HK-2 (cell line): ENCODE data around the gene MRPL3.

ENCODE experiments used
- DNase-seq: peaks from one replicate; pipeline ENCODE4 v3.0.0-alpha.2; 2018; ENCODE audit not compliant: unreplicated experiment

The MRPL3 gene

GRCh38 chr3:131502530-131503319 is at the start of gene MRPL3:
Gene MRPL3, minus strand, starts transcription at chr3:131502971. Its CDS starts 150 bp downstream, at chr3:131502821.
- peak; percentile 91 for DNase-seq

- no peak for DNase-seq
Observed at GRCh38 chr3:131551761-131552160, 49.0 kb upstream of the MRPL3 start.

GRCh38 chr3:131550562-131551465 is 48.0 kb upstream of the MRPL3 start:
- no peak for DNase-seq

- DNase-seq = no peak
Observed at GRCh38 chr3:131549340-131549739, 46.6 kb upstream of the MRPL3 start.

GRCh38 chr3:131547585-131547984 is 44.8 kb upstream of the MRPL3 start:
- DNase-seq = no peak

GRCh38 chr3:131546441-131546840 is 43.7 kb upstream of the MRPL3 start:
- no peak for DNase-seq

- no peak for DNase-seq
Observed at GRCh38 chr3:131544557-131544956, 41.8 kb upstream of the MRPL3 start.

- peak; percentile 53 for DNase-seq
Observed at GRCh38 chr3:131543714-131544113, 40.9 kb upstream of the MRPL3 start.

- no peak for DNase-seq
Observed at GRCh38 chr3:131541288-131541687, 38.5 kb upstream of the MRPL3 start.

GRCh38 chr3:131540821-131541220 is 38.0 kb upstream of the MRPL3 start:
- no peak for DNase-seq

GRCh38 chr3:131540143-131540542 is 37.4 kb upstream of the MRPL3 start:
- no peak for DNase-seq

GRCh38 chr3:131538968-131539367 is 36.2 kb upstream of the MRPL3 start:
- DNase-seq = no peak

- DNase-seq = no peak
Observed at GRCh38 chr3:131537531-131537930, 34.8 kb upstream of the MRPL3 start.

- DNase-seq = no peak
Observed at GRCh38 chr3:131535596-131535995, 32.8 kb upstream of the MRPL3 start.

GRCh38 chr3:131535131-131535530 is 32.4 kb upstream of the MRPL3 start:
- no peak for DNase-seq

GRCh38 chr3:131532645-131533044 is 29.9 kb upstream of the MRPL3 start:
- DNase-seq = no peak

GRCh38 chr3:131530843-131531242 is 28.1 kb upstream of the MRPL3 start:
- no peak for DNase-seq

GRCh38 chr3:131530388-131530787 is 27.6 kb upstream of the MRPL3 start:
- no peak for DNase-seq

- no peak for DNase-seq
Observed at GRCh38 chr3:131526801-131527347, 24.1 kb upstream of the MRPL3 start.

- DNase-seq = no peak
Observed at GRCh38 chr3:131518680-131519079, 15.9 kb upstream of the MRPL3 start.

- no peak for DNase-seq
Observed at GRCh38 chr3:131505421-131505820, 2.6 kb upstream of the MRPL3 start.

- DNase-seq = no peak
Observed at GRCh38 chr3:131503320-131503635, 507 bp upstream of the MRPL3 start.

- no peak for DNase-seq
Observed at GRCh38 chr3:131501949-131502348, 822 bp downstream of the MRPL3 start.
